ENCODE measurements around the gene TFF3.
A peak's percentile ranks its signal among the peaks of the same experiment; 100 is the strongest.

TFF3 gene

DNA sequence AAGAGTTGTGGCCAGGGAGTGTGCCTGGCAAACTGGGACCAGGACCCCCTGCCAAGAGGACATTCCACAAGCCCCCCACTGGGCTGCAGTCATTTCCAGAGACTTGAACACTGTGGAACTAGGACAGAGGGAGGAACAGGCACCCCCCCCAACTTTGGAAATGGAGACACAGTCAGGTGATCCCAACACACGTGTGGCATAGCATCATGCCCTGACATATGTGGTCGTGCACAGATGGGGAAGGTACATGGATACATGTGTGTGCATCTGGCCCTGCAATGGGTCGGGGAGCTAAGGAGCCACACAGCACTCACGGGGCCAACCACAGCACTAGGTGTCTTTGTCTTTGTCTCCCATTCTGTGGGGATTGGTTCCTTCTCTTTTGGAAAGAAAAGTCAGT, 6.6 kb upstream of the TFF3 start:
- H3K27ac ChIP-seq (ENCODE audit: low read depth in 2 of 2, low read length in 2 of 2): no peak overlapping the region
- peaks cover 16 to 22% of the 10 kb centered on the region in 2 donors for H3K4me1 ChIP-seq (ENCODE audit: control insufficient read depth in 2 of 2, insufficient read depth in 2 of 2, low read length in 2 of 2)
- peaks cover 0 to 4% of the 10 kb centered on the region in 2 donors for H3K27me3 ChIP-seq (ENCODE audit: control insufficient read depth in 2 of 2, insufficient read depth in 2 of 2, low read length in 2 of 2)
- H3K36me3 ChIP-seq (ENCODE audit: control insufficient read depth in 2 of 2, insufficient read depth in 2 of 2, low read length in 2 of 2): no peaks in the 10 kb centered on the region
- no peak overlapping the region for H3K9ac ChIP-seq (ENCODE audit: low read depth in 1 of 2, low read length in 2 of 2)
- no peak overlapping the region for H3K4me3 ChIP-seq (ENCODE audit: low read length in 2 of 2)
- H3K9me3 ChIP-seq (ENCODE audit: control insufficient read depth in 2 of 2, low read length in 2 of 2): no peaks in the 10 kb centered on the region

DNA sequence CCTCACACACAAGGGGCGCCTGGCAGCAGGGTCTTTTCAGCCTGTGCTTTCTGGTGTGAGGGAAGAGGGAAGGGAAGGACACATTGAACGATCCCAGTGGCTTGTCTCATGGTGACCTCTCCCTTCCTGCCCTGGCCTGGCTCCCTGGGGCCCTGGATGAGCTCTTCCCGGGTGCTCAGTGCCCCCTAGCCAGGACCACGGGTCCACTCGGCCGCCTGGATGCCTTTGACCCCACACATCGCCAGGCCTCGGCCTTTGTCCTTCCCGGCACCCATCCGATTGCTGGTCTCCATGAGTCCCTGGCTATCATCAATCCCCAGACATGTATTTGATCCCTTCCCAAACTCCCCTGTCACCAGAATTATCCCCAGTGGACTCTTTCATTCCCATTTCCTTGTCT, 6.0 kb upstream of the TFF3 start:
- Histone ChIP-seq H3K4me1 (ENCODE audit: control insufficient read depth in 2 of 2, insufficient read depth in 2 of 2, low read length in 2 of 2) (peaks cover 22 to 28% of the 10 kb centered on the region in 2 donors), H3K27me3 (ENCODE audit: control insufficient read depth in 2 of 2, insufficient read depth in 2 of 2, low read length in 2 of 2) (peaks cover 0 to 4% of the 10 kb centered on the region in 2 donors), H3K9me3 (ENCODE audit: control insufficient read depth in 2 of 2, low read length in 2 of 2) (no peaks in the 10 kb centered on the region), H3K4me3 (ENCODE audit: low read length in 2 of 2) (no peak overlapping the region), H3K36me3 (ENCODE audit: control insufficient read depth in 2 of 2, insufficient read depth in 2 of 2, low read length in 2 of 2) (no peaks in the 10 kb centered on the region), H3K9ac (ENCODE audit: low read depth in 1 of 2, low read length in 2 of 2) (no peak overlapping the region), H3K27ac (ENCODE audit: low read depth in 2 of 2, low read length in 2 of 2) (no peak overlapping the region)

GRCh38 chr21:42320791-42321190, 5.6 kb upstream of the TFF3 start:
- no peak overlapping the region for H3K4me3 ChIP-seq (ENCODE audit: low read length in 2 of 2)
- no peak overlapping the region for H3K9ac ChIP-seq (ENCODE audit: low read depth in 1 of 2, low read length in 2 of 2)
- H3K36me3 ChIP-seq (ENCODE audit: control insufficient read depth in 2 of 2, insufficient read depth in 2 of 2, low read length in 2 of 2): no peaks in the 10 kb centered on the region
- peaks cover 25 to 30% of the 10 kb centered on the region in 2 donors for H3K4me1 ChIP-seq (ENCODE audit: control insufficient read depth in 2 of 2, insufficient read depth in 2 of 2, low read length in 2 of 2)
- peaks cover 0 to 4% of the 10 kb centered on the region in 2 donors for H3K27me3 ChIP-seq (ENCODE audit: control insufficient read depth in 2 of 2, insufficient read depth in 2 of 2, low read length in 2 of 2)
- no peaks in the 10 kb centered on the region for H3K9me3 ChIP-seq (ENCODE audit: control insufficient read depth in 2 of 2, low read length in 2 of 2)
- no peak overlapping the region for H3K27ac ChIP-seq (ENCODE audit: low read depth in 2 of 2, low read length in 2 of 2)

GRCh38 chr21:42319851-42320572, 4.8 kb upstream of the TFF3 start:
- peaks cover 32 to 38% of the 10 kb centered on the region in 2 donors for H3K4me1 ChIP-seq (ENCODE audit: control insufficient read depth in 2 of 2, insufficient read depth in 2 of 2, low read length in 2 of 2)
- peak overlapping the region in 1 of 2 donors; percentile 3 for H3K4me3 ChIP-seq (ENCODE audit: low read length in 2 of 2)
- H3K27ac ChIP-seq (ENCODE audit: low read depth in 2 of 2, low read length in 2 of 2): peak overlapping the region; percentile 64 to 70
- H3K36me3 ChIP-seq (ENCODE audit: control insufficient read depth in 2 of 2, insufficient read depth in 2 of 2, low read length in 2 of 2): no peaks in the 10 kb centered on the region
- peak overlapping the region; percentile 3 to 5 for H3K9ac ChIP-seq (ENCODE audit: low read depth in 1 of 2, low read length in 2 of 2)
- peaks cover 0 to 4% of the 10 kb centered on the region in 2 donors for H3K27me3 ChIP-seq (ENCODE audit: control insufficient read depth in 2 of 2, insufficient read depth in 2 of 2, low read length in 2 of 2)
- no peaks in the 10 kb centered on the region for H3K9me3 ChIP-seq (ENCODE audit: control insufficient read depth in 2 of 2, low read length in 2 of 2)

DNA sequence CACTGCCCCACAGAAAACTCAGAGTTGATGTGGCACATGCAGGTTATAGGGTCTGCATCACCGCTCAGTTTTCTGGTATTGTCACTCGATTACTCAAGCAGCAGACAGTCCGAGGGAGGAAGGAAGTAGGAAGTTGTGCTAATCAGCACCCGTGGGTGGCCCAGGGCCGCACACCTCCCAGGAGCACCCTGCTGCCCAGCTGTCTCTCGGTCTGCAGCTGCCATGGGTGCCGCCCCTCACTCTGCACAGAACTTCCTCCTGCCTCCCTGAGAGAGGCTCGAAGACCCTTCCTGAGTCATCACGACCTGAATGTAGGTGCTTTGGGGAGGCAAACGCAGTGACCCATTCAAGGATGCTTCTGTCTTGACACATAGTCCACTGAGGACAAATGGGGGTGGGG, 4.2 kb upstream of the TFF3 start:
- Histone ChIP-seq H3K27ac (ENCODE audit: low read depth in 2 of 2, low read length in 2 of 2) (peak overlapping the region; percentile 64 to 70), H3K36me3 (ENCODE audit: control insufficient read depth in 2 of 2, insufficient read depth in 2 of 2, low read length in 2 of 2) (no peaks in the 10 kb centered on the region), H3K9ac (ENCODE audit: low read depth in 1 of 2, low read length in 2 of 2) (peak overlapping the region in 1 of 2 donors; percentile 3), H3K9me3 (ENCODE audit: control insufficient read depth in 2 of 2, low read length in 2 of 2) (no peaks in the 10 kb centered on the region), H3K27me3 (ENCODE audit: control insufficient read depth in 2 of 2, insufficient read depth in 2 of 2, low read length in 2 of 2) (peaks cover 0 to 4% of the 10 kb centered on the region in 2 donors), H3K4me1 (ENCODE audit: control insufficient read depth in 2 of 2, insufficient read depth in 2 of 2, low read length in 2 of 2) (peaks cover 37 to 41% of the 10 kb centered on the region in 2 donors), H3K4me3 (ENCODE audit: low read length in 2 of 2) (peak overlapping the region in 1 of 2 donors; percentile 3)

GRCh38 chr21:42317826-42318746, 2.9 kb upstream of the TFF3 start:
- Histone ChIP-seq H3K27ac (ENCODE audit: low read depth in 2 of 2, low read length in 2 of 2) (peak overlapping the region; percentile 94), H3K4me1 (ENCODE audit: control insufficient read depth in 2 of 2, insufficient read depth in 2 of 2, low read length in 2 of 2) (peaks cover 48 to 51% of the 10 kb centered on the region in 2 donors), H3K9ac (ENCODE audit: low read depth in 1 of 2, low read length in 2 of 2) (peak overlapping the region; percentile 63 to 67), H3K4me3 (ENCODE audit: low read length in 2 of 2) (peak overlapping the region; percentile 15 to 22), H3K27me3 (ENCODE audit: control insufficient read depth in 2 of 2, insufficient read depth in 2 of 2, low read length in 2 of 2) (peaks cover 0 to 2% of the 10 kb centered on the region in 2 donors), H3K36me3 (ENCODE audit: control insufficient read depth in 2 of 2, insufficient read depth in 2 of 2, low read length in 2 of 2) (peaks cover 0 to 2% of the 10 kb centered on the region in 2 donors), H3K9me3 (ENCODE audit: control insufficient read depth in 2 of 2, low read length in 2 of 2) (no peaks in the 10 kb centered on the region)

- peaks cover 53 to 59% of the 10 kb centered on the region in 2 donors for H3K4me1 ChIP-seq (ENCODE audit: control insufficient read depth in 2 of 2, insufficient read depth in 2 of 2, low read length in 2 of 2)
- peak overlapping the region; percentile 94 for H3K27ac ChIP-seq (ENCODE audit: low read depth in 2 of 2, low read length in 2 of 2)
- no peaks in the 10 kb centered on the region for H3K27me3 ChIP-seq (ENCODE audit: control insufficient read depth in 2 of 2, insufficient read depth in 2 of 2, low read length in 2 of 2)
Observed at GRCh38 chr21:42317341-42317741, 2.1 kb upstream of the TFF3 start.

DNA sequence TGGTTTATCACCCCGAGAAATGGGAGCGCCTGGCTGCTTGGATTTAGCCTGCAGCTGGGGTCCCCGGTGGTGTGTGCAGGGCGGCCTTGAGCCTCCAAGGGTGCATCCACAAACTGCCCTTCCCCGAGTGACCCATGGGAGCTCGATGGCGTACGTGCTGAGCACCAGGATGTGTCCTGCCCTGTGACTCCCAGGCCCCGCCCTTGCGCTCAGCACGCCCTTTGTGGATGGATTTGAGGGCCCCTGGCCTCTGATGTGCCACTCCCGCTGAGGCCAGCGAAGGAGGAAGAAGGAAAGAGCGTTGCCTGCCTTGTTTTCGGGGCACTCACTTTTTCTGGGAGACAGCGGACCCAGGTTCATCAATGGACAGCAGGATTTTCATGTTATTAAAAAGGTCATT, 1.7 kb upstream of the TFF3 start:
- H3K4me3 ChIP-seq (ENCODE audit: low read length in 2 of 2): peak overlapping the region; percentile 36 to 48
- H3K4me1 ChIP-seq (ENCODE audit: control insufficient read depth in 2 of 2, insufficient read depth in 2 of 2, low read length in 2 of 2): peaks cover 53 to 63% of the 10 kb centered on the region in 2 donors
- H3K27me3 ChIP-seq (ENCODE audit: control insufficient read depth in 2 of 2, insufficient read depth in 2 of 2, low read length in 2 of 2): no peaks in the 10 kb centered on the region
- peak overlapping the region; percentile 61 to 67 for H3K9ac ChIP-seq (ENCODE audit: low read depth in 1 of 2, low read length in 2 of 2)
- no peaks in the 10 kb centered on the region for H3K9me3 ChIP-seq (ENCODE audit: control insufficient read depth in 2 of 2, low read length in 2 of 2)
- H3K27ac ChIP-seq (ENCODE audit: low read depth in 2 of 2, low read length in 2 of 2): peak overlapping the region; percentile 94
- peaks cover 0 to 2% of the 10 kb centered on the region in 2 donors for H3K36me3 ChIP-seq (ENCODE audit: control insufficient read depth in 2 of 2, insufficient read depth in 2 of 2, low read length in 2 of 2)

More at GRCh38 chr21:42317341-42317741, 2.1 kb upstream of the TFF3 start:
- Histone ChIP-seq H3K9ac (ENCODE audit: low read depth in 1 of 2, low read length in 2 of 2) (peak overlapping the region; percentile 63 to 67), H3K4me3 (ENCODE audit: low read length in 2 of 2) (peak overlapping the region; percentile 36 to 48), H3K9me3 (ENCODE audit: control insufficient read depth in 2 of 2, low read length in 2 of 2) (no peaks in the 10 kb centered on the region), H3K36me3 (ENCODE audit: control insufficient read depth in 2 of 2, insufficient read depth in 2 of 2, low read length in 2 of 2) (peaks cover 0 to 2% of the 10 kb centered on the region in 2 donors)

DNA sequence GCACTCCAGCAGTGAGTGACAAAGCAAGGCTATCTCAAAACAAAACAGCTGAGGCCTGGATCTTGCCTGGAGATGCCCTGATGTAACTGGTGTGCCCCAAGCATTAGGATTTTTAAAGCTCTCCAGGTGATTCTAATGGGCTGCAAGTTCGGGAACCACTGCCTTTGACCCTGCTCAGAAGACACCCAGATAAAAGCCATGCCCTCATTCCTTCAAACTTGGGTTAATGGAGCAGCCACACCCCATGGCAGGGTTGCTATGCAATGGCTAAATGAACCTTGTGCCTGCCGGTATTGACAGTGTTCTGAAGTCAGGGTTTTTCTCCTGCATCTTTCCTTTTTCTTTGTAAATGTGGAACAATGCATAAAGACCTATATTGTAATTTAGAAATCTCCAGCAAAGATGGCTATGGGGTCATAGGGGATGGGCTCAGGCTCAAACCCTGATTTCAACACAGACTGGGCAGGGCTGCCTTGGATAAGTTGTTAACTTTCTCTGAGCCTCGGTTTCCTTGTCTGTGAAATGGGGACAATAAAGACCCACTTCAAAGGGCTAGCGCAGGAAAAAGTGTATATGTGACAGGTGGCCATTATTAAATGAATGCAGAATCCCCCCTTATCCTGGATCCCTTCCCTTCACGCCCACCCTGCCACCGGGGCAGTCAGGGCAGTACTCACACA, 453 bp downstream of the TFF3 start:
- Histone ChIP-seq H3K27ac (ENCODE audit: low read depth in 2 of 2, low read length in 2 of 2) (peak overlapping the region; percentile 94), H3K36me3 (ENCODE audit: control insufficient read depth in 2 of 2, insufficient read depth in 2 of 2, low read length in 2 of 2) (peaks cover 0 to 2% of the 10 kb centered on the region in 2 donors), H3K27me3 (ENCODE audit: control insufficient read depth in 2 of 2, insufficient read depth in 2 of 2, low read length in 2 of 2) (no peaks in the 10 kb centered on the region), H3K4me1 (ENCODE audit: control insufficient read depth in 2 of 2, insufficient read depth in 2 of 2, low read length in 2 of 2) (peaks cover 55 to 78% of the 10 kb centered on the region in 2 donors), H3K9ac (ENCODE audit: low read depth in 1 of 2, low read length in 2 of 2) (peak overlapping the region; percentile 43 to 67), H3K4me3 (ENCODE audit: low read length in 2 of 2) (peak overlapping the region; percentile 62 to 72), H3K9me3 (ENCODE audit: control insufficient read depth in 2 of 2, low read length in 2 of 2) (no peaks in the 10 kb centered on the region)
